ENCODE data around the gene CMTR1. TPM values are rescaled to one million over a fixed set of nuclear protein-coding genes. Genes with fewer than 3 reads are reported as not detected.

Gene CMTR1
- total RNA-seq, 2 experiments from 2014 or later = 32.3 to 42.8 TPM

GRCh38 chr6:37477656-37478435 lies 44.8 kb downstream of the CMTR1 start:
- ChIA-PET POLR2A (interaction anchor here (0.5 to 0.6 kb wide), 3 partner anchors 265 to 921 kb away, joined by 3 read pairs; no protein-coding TSS in a partner anchor), CTCF (ENCODE audit: unreplicated experiment) (no interaction called here)
- no peak overlapping the region for H3K4me2 ChIP-seq (ENCODE audit: low read length)
- no peak overlapping the region for H3K4me3 ChIP-seq (ENCODE audit: low read depth, low read length, poor library complexity, severe bottlenecking)
- TF ChIP-seq, protein P1, sequence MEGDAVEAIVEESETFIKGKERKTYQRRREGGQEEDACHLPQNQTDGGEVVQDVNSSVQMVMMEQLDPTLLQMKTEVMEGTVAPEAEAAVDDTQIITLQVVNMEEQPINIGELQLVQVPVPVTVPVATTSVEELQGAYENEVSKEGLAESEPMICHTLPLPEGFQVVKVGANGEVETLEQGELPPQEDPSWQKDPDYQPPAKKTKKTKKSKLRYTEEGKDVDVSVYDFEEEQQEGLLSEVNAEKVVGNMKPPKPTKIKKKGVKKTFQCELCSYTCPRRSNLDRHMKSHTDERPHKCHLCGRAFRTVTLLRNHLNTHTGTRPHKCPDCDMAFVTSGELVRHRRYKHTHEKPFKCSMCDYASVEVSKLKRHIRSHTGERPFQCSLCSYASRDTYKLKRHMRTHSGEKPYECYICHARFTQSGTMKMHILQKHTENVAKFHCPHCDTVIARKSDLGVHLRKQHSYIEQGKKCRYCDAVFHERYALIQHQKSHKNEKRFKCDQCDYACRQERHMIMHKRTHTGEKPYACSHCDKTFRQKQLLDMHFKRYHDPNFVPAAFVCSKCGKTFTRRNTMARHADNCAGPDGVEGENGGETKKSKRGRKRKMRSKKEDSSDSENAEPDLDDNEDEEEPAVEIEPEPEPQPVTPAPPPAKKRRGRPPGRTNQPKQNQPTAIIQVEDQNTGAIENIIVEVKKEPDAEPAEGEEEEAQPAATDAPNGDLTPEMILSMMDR (conservative IDR thresholded peaks at IDR 0.05; ENCODE audit: low read length) = no peak
- TF ChIP-seq EZH2phosphoT487 (IDR thresholded peaks at IDR 0.05; ENCODE audit: borderline replicate concordance, low read depth, low read length) = no peak
- no peak overlapping the region for H2AFZ ChIP-seq (ENCODE audit: low read length)
- no peaks in the 10 kb centered on the region for H3K79me2 ChIP-seq (ENCODE audit: insufficient read depth, low read depth, low read length)
- intact Hi-C loops (cut with micrococcal nuclease; ENCODE audit: unreplicated experiment) = no loop called here
- no peak for DNase-seq (ENCODE audit: low spot score)
- H3K9me2 ChIP-seq (ENCODE audit: insufficient read depth, low read length) = no peaks in the 10 kb centered on the region
- peaks cover 93% of the 10 kb centered on the region for H3K36me3 ChIP-seq (ENCODE audit: insufficient read depth, low read length)
- no peak overlapping the region for H3K27ac ChIP-seq (ENCODE audit: low read depth, low read length, poor library complexity, severe bottlenecking)
- no peaks in the 10 kb centered on the region for H3K9me3 ChIP-seq (ENCODE audit: low read length)
- no peaks in the 10 kb centered on the region for H4K20me1 ChIP-seq (ENCODE audit: insufficient read depth, low read length)
- no TSS peak for BruUV-seq (replicated peaks)
- H3K4me1 ChIP-seq (ENCODE audit: insufficient read depth, low read length, poor library complexity, severe bottlenecking) = no peaks in the 10 kb centered on the region

GRCh38 chr6:37478827-37479226 lies 45.8 kb downstream of the CMTR1 start:
- BruUV-seq (replicated peaks) = no TSS peak
- no peak overlapping the region for H3K4me3 ChIP-seq (ENCODE audit: low read depth, low read length, poor library complexity, severe bottlenecking)
- H3K36me3 ChIP-seq (ENCODE audit: insufficient read depth, low read length) = peaks cover 92% of the 10 kb centered on the region
- H3K4me1 ChIP-seq (ENCODE audit: insufficient read depth, low read length, poor library complexity, severe bottlenecking) = no peaks in the 10 kb centered on the region
- H3K4me2 ChIP-seq (ENCODE audit: low read length) = no peak overlapping the region
- H2AFZ ChIP-seq (ENCODE audit: low read length) = no peak overlapping the region
- H3K9me2 ChIP-seq (ENCODE audit: insufficient read depth, low read length) = no peaks in the 10 kb centered on the region
- POLR2A ChIA-PET = interaction anchor here (0.6 kb wide), 1 partner anchor 920 kb away, joined by 3 read pairs; no protein-coding TSS in a partner anchor
- no peaks in the 10 kb centered on the region for H4K20me1 ChIP-seq (ENCODE audit: insufficient read depth, low read length)
- H3K79me2 ChIP-seq (ENCODE audit: insufficient read depth, low read depth, low read length) = no peaks in the 10 kb centered on the region
- no peak overlapping the region for H3K27ac ChIP-seq (ENCODE audit: low read depth, low read length, poor library complexity, severe bottlenecking)
- CTCF ChIA-PET (ENCODE audit: unreplicated experiment) = interaction anchor here (0.6 kb wide), 1 partner anchor 40 kb away, joined by 3 read pairs; no protein-coding TSS in a partner anchor
- TF ChIP-seq EZH2phosphoT487 (IDR thresholded peaks at IDR 0.05; ENCODE audit: borderline replicate concordance, low read depth, low read length) = no peak
- TF ChIP-seq, protein P1 (conservative IDR thresholded peaks at IDR 0.05; ENCODE audit: low read length) = no peak
- no peak for DNase-seq (ENCODE audit: low spot score)
- H3K9me3 ChIP-seq (ENCODE audit: low read length) = no peaks in the 10 kb centered on the region
- intact Hi-C loops (cut with micrococcal nuclease; ENCODE audit: unreplicated experiment) = no loop called here

- POLR2A ChIA-PET = no interaction called here
These were observed 46.3 kb downstream of the CMTR1 start for GRCh38 chr6:37479266-37479854.

More at GRCh38 chr6:37479266-37479854, 46.3 kb downstream of the CMTR1 start:
- H4K20me1 ChIP-seq (ENCODE audit: insufficient read depth, low read length) = no peaks in the 10 kb centered on the region
- H3K36me3 ChIP-seq (ENCODE audit: insufficient read depth, low read length) = peaks cover 90% of the 10 kb centered on the region
- no peaks in the 10 kb centered on the region for H3K9me3 ChIP-seq (ENCODE audit: low read length)
- no peak overlapping the region for H3K4me3 ChIP-seq (ENCODE audit: low read depth, low read length, poor library complexity, severe bottlenecking)
- H3K27ac ChIP-seq (ENCODE audit: low read depth, low read length, poor library complexity, severe bottlenecking) = no peak overlapping the region
- no peak overlapping the region for H3K4me2 ChIP-seq (ENCODE audit: low read length)
- H3K4me1 ChIP-seq (ENCODE audit: insufficient read depth, low read length, poor library complexity, severe bottlenecking) = no peaks in the 10 kb centered on the region
- H2AFZ ChIP-seq (ENCODE audit: low read length) = no peak overlapping the region
- TF ChIP-seq, protein P1 (conservative IDR thresholded peaks at IDR 0.05; ENCODE audit: low read length) = no peak
- no peak for TF ChIP-seq EZH2phosphoT487 (IDR thresholded peaks at IDR 0.05; ENCODE audit: borderline replicate concordance, low read depth, low read length)
- intact Hi-C loops (cut with micrococcal nuclease; ENCODE audit: unreplicated experiment) = no loop called here
- DNase-seq (ENCODE audit: low spot score) = no peak
- H3K79me2 ChIP-seq (ENCODE audit: insufficient read depth, low read depth, low read length) = no peaks in the 10 kb centered on the region
- CTCF ChIA-PET (ENCODE audit: unreplicated experiment) = no interaction called here
- no TSS peak for BruUV-seq (replicated peaks)
- no peaks in the 10 kb centered on the region for H3K9me2 ChIP-seq (ENCODE audit: insufficient read depth, low read length)
